GM12891 (cell line): ENCODE data around the gene MECR.

Experiments
- PAX5 ChIP-seq: IDR thresholded peaks from 2 replicates; pipeline ENCODE4 v1.6.1; 2011; ENCODE audit warnings: low read length, moderate library complexity, mild to moderate bottlenecking; ENCODE audit not compliant: insufficient read depth, severe bottlenecking
- POLR2A ChIP-seq: IDR thresholded peaks from 2 replicates; pipeline ENCODE4 v1.6.1; 2011; ENCODE audit warnings: low read depth, low read length, control low read depth
- TAF1 ChIP-seq: IDR thresholded peaks from 2 replicates; pipeline ENCODE4 v1.6.1; 2011; ENCODE audit warnings: low read depth, low read length, control low read depth

- TF ChIP-seq POLR2A: no peak
- no peak for TF ChIP-seq TAF1
- TF ChIP-seq PAX5: no peak
Measured at GRCh38 chr1:29232387-29232786, 1.7 kb upstream of the MECR start.
